ENCODE measurements around the gene PPP1R13L. TPM values are rescaled to one million over a fixed set of nuclear protein-coding genes. Genes with fewer than 3 reads are reported as not detected.

The PPP1R13L gene
- total RNA-seq, 3 donors from 2014 or later: 21.1 to 36.7 (median 30.8) TPM

DNA sequence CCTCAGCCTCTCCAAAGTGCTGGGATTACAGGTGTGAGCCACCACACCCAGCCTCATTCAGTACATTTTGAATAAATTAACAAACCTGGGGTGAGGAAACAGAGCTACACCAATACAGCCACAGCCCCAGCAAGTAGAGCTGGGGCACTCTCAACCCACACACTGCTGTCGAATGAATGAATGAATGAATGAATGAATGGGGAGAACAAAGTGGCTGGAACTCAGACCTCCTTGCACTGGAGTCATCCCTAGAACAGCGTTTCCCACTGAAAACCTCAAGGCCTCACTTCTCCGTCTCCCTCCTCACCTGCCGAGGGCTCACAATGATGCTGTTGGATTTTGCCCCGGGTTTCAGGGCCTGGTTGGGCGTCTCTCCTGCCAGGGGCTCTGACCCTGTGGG lies 16.0 kb upstream of the PPP1R13L start:
- TF ChIP-seq, protein P1, sequence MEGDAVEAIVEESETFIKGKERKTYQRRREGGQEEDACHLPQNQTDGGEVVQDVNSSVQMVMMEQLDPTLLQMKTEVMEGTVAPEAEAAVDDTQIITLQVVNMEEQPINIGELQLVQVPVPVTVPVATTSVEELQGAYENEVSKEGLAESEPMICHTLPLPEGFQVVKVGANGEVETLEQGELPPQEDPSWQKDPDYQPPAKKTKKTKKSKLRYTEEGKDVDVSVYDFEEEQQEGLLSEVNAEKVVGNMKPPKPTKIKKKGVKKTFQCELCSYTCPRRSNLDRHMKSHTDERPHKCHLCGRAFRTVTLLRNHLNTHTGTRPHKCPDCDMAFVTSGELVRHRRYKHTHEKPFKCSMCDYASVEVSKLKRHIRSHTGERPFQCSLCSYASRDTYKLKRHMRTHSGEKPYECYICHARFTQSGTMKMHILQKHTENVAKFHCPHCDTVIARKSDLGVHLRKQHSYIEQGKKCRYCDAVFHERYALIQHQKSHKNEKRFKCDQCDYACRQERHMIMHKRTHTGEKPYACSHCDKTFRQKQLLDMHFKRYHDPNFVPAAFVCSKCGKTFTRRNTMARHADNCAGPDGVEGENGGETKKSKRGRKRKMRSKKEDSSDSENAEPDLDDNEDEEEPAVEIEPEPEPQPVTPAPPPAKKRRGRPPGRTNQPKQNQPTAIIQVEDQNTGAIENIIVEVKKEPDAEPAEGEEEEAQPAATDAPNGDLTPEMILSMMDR (IDR thresholded peaks at IDR 0.05): no peak
- peaks cover 6% of the 10 kb centered on the region for H3K4me1 ChIP-seq (ENCODE audit: low read depth)
- intact Hi-C loops (cut with DNase I, micrococcal nuclease): no loop called here
- H3K36me3 ChIP-seq (ENCODE audit: low read depth): no peaks in the 10 kb centered on the region
- no peak for DNase-seq
- H3K4me3 ChIP-seq: no peak overlapping the region
- ATAC-seq: no peak
- no peaks in the 10 kb centered on the region for H3K9me3 ChIP-seq

DNA sequence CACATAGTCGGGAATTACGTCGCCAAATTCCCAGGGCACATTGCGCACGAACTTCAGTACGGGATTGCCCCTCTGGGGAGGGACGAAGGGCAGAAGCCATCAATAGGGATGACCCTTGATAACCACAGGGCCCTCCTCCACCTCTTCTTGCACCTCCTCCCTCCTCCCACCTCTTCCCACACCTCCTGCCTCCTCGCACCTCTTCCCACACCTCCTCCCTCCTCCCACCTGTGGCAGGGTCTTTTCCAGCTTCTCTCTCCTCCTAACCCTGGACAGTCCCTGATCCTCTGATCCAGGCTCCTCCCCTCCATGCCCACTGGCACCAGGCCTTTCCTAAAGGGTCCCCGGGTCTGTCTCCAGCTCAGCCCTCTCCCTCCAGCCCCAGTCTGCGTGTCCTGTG lies 15.5 kb upstream of the PPP1R13L start:
- no peak for DNase-seq
- TF ChIP-seq, protein P1 (IDR thresholded peaks at IDR 0.05): no peak
- intact Hi-C loops (cut with DNase I, micrococcal nuclease): no loop called here
- H3K4me3 ChIP-seq: no peak overlapping the region
- peaks cover 6% of the 10 kb centered on the region for H3K4me1 ChIP-seq (ENCODE audit: low read depth)
- no peak for ATAC-seq
- H3K36me3 ChIP-seq (ENCODE audit: low read depth): no peaks in the 10 kb centered on the region
- no peaks in the 10 kb centered on the region for H3K9me3 ChIP-seq

DNA sequence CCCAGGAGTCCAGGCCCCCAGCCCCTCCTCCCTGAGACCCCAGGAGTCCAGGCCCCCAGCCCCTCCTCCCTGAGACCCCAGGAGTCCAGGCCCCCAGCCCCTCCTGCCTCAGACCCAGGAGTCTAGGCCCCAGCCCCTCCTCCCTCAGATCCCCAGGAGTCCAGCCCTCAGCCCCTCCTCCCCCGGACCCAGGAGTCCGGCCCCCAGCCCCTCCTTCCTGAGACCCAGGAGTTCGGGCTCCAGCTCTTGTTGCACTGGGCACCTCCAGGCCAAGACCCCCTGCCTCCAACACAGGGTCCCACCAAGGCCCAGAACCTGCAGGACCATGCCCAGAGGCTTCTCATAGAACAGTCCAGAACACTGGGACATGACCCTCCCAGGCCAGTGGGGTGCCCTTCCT lies 15.0 kb upstream of the PPP1R13L start:
- H3K9me3 ChIP-seq: no peaks in the 10 kb centered on the region
- peaks cover 6% of the 10 kb centered on the region for H3K4me1 ChIP-seq (ENCODE audit: low read depth)
- TF ChIP-seq, protein P1 (IDR thresholded peaks at IDR 0.05): no peak
- no peak for DNase-seq
- no peak overlapping the region for H3K4me3 ChIP-seq
- no peaks in the 10 kb centered on the region for H3K36me3 ChIP-seq (ENCODE audit: low read depth)
- ATAC-seq: no peak
- intact Hi-C loops (cut with DNase I, micrococcal nuclease): no loop called here

DNA sequence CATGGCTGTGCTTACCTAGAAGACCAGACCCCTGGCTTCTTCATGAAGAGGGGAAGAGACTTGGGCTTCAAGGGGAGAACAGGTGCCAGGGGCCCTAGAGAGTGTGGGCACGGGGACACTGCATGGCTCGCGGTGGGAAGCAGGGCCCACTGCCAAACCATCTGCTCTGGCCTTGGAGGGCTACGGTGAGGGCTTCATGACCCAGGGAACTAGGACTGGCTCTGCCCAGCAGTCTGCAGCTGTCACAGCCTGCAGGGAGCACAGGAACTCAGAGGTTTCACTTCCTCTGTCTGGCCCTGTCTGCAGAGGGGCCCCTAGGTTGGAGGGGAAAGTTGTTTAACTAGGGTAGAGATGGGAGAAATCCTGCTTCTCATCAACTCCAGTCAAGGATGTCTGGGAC lies 14.5 kb upstream of the PPP1R13L start:
- H3K4me1 ChIP-seq (ENCODE audit: low read depth): peaks cover 6% of the 10 kb centered on the region
- no peak for ATAC-seq
- DNase-seq: no peak
- no peak overlapping the region for H3K4me3 ChIP-seq
- TF ChIP-seq, protein P1 (IDR thresholded peaks at IDR 0.05): no peak
- H3K36me3 ChIP-seq (ENCODE audit: low read depth): no peaks in the 10 kb centered on the region
- H3K9me3 ChIP-seq: no peaks in the 10 kb centered on the region
- intact Hi-C loops (cut with DNase I, micrococcal nuclease): no loop called here

DNA sequence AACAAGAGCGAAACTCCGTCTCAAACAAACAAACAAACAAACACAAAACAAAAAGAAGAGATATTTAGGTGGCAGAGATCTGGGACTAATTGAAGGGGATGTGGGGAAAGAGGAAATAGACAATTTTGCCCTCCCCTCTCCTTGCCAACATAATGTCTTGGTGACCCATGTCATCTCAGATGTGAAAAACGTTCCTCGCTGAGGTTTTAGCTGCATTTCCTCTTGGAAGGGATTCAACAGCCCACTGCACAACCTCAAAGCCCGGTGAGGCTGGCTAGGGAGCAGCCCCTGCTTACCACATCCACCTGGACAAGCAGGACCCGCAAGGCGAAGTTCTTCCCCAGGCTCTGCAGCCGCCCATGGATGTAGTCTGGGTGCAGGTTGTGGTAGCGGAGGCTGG lies 13.9 kb upstream of the PPP1R13L start:
- no peak for ATAC-seq

More for the DNA sequence above, 13.9 kb upstream of the PPP1R13L start:
- DNase-seq: no peak
- intact Hi-C loops (cut with DNase I, micrococcal nuclease): no loop called here
- Histone ChIP-seq H3K36me3 (ENCODE audit: low read depth) (no peaks in the 10 kb centered on the region), H3K4me3 (no peak overlapping the region), H3K9me3 (no peaks in the 10 kb centered on the region), H3K4me1 (ENCODE audit: low read depth) (peaks cover 6% of the 10 kb centered on the region)
- TF ChIP-seq, protein P1 (IDR thresholded peaks at IDR 0.05): no peak
